ENCODE results near the gene FAN1. TPM values are rescaled to one million over a fixed set of nuclear protein-coding genes. Genes with fewer than 3 reads are reported as not detected.
"Not testable (repeated sequence)": the region's sequence is repeated elsewhere in the genome, so short reads cannot be mapped to it uniquely, and the experiment has no call there.

The FAN1 gene
- total RNA-seq, 1 donor from 2014 or later = 17.6 TPM

DNA sequence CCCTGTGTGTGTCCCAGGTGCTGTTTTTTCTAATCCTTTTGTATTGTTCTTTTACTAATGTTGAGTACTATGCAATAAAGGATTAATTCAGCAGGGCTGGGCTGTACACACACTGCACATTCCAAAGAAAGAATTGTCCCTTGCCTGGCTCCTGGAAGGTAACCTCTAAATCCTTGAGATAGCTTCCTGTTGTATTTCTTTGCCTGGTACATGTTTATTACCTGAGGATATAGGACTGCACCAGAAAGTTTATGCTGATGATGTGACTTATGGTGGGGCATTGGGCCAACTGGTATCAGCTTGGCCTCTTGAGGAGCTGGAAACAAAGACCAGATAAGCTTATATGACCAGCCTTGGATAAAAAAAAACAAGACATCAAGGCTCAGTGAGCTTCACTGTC, 26.6 kb upstream of the FAN1 start:
- Histone ChIP-seq H3K27me3 (ENCODE audit: control insufficient read depth, insufficient read depth, low read length) (no peaks in the 10 kb centered on the region), H3K36me3 (ENCODE audit: control insufficient read depth, insufficient read depth, low read length) (no peaks in the 10 kb centered on the region), H3K4me3 (ENCODE audit: low read depth, low read length) (no peak overlapping the region)
- TF ChIP-seq, protein P1, sequence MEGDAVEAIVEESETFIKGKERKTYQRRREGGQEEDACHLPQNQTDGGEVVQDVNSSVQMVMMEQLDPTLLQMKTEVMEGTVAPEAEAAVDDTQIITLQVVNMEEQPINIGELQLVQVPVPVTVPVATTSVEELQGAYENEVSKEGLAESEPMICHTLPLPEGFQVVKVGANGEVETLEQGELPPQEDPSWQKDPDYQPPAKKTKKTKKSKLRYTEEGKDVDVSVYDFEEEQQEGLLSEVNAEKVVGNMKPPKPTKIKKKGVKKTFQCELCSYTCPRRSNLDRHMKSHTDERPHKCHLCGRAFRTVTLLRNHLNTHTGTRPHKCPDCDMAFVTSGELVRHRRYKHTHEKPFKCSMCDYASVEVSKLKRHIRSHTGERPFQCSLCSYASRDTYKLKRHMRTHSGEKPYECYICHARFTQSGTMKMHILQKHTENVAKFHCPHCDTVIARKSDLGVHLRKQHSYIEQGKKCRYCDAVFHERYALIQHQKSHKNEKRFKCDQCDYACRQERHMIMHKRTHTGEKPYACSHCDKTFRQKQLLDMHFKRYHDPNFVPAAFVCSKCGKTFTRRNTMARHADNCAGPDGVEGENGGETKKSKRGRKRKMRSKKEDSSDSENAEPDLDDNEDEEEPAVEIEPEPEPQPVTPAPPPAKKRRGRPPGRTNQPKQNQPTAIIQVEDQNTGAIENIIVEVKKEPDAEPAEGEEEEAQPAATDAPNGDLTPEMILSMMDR (IDR thresholded peaks at IDR 0.05; ENCODE audit: insufficient read depth, low read length, severe bottlenecking) = no peak
- FAIRE-seq (no peak), DNase-seq (ENCODE audit: low read depth) (no peak)

DNA sequence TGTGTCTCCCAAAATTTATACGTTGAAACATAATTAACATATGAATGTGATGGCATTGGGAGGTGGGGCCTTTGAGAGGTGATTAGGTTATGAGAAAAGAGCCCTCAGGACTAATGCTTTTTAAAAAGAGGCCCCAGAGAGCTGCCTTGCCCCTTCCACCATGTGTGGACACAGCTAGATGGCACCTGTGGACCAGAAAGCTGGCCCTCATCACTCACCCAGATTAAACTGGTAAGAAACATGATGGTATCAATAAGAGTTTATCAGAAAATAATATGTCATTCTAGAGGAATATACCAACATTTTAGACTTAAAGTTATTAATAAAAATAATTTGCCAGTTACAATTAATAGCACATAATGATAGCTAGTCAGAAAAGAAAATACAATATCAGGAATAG, 25.2 kb upstream of the FAN1 start:
- Histone ChIP-seq H3K27me3 (ENCODE audit: control insufficient read depth, insufficient read depth, low read length) (no peaks in the 10 kb centered on the region), H3K36me3 (ENCODE audit: control insufficient read depth, insufficient read depth, low read length) (no peaks in the 10 kb centered on the region), H3K4me3 (ENCODE audit: low read depth, low read length) (no peak overlapping the region)
- DNase-seq (ENCODE audit: low read depth) (no peak), FAIRE-seq (no peak)
- TF ChIP-seq, protein P1 (IDR thresholded peaks at IDR 0.05; ENCODE audit: insufficient read depth, low read length, severe bottlenecking) = no peak

GRCh38 chr15:30882849-30883433, 20.8 kb upstream of the FAN1 start:
- no peaks in the 10 kb centered on the region for H3K27me3 ChIP-seq (ENCODE audit: control insufficient read depth, insufficient read depth, low read length)
- TF ChIP-seq, protein P1 (IDR thresholded peaks at IDR 0.05; ENCODE audit: insufficient read depth, low read length, severe bottlenecking) = no peak
- H3K36me3 ChIP-seq (ENCODE audit: control insufficient read depth, insufficient read depth, low read length) = no peaks in the 10 kb centered on the region
- H3K4me3 ChIP-seq (ENCODE audit: low read depth, low read length) = no peak overlapping the region
- no peak for FAIRE-seq
- no peak for DNase-seq (ENCODE audit: low read depth)

DNA sequence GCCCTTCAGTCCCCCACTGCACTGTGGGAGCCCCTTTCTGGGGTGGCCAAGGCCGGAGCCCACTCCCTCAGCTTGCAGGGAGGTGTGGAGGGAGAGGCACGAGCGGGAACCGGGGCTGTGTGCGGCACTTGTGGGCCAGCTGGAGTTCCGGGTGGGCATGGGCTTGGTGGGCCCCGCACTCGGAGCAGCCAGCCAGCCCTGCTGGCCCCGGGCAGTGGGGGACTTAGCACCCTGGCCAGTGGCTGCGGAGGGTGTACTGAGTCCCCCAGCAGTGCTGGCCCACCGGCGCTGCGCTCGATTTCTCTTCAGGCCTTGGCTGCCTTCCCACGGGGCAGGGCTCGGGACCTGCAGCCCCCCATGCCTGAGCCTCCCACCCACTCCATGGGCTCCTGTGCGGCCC, 20.0 kb upstream of the FAN1 start:
- H3K27me3 ChIP-seq (ENCODE audit: control insufficient read depth, insufficient read depth, low read length); H3K4me3 ChIP-seq (ENCODE audit: low read depth, low read length); FAIRE-seq; DNase-seq (ENCODE audit: low read depth); H3K36me3 ChIP-seq (ENCODE audit: control insufficient read depth, insufficient read depth, low read length): not testable (repeated sequence)

- H3K4me3 ChIP-seq (ENCODE audit: low read depth, low read length) = no peak overlapping the region
- FAIRE-seq = no peak
- no peaks in the 10 kb centered on the region for H3K27me3 ChIP-seq (ENCODE audit: control insufficient read depth, insufficient read depth, low read length)
- no peaks in the 10 kb centered on the region for H3K36me3 ChIP-seq (ENCODE audit: control insufficient read depth, insufficient read depth, low read length)
- no peak for DNase-seq (ENCODE audit: low read depth)
- TF ChIP-seq, protein P1 (IDR thresholded peaks at IDR 0.05; ENCODE audit: insufficient read depth, low read length, severe bottlenecking) = no peak
Observed at GRCh38 chr15:30885814-30886213, 17.9 kb upstream of the FAN1 start.

- TF ChIP-seq, protein P1 (IDR thresholded peaks at IDR 0.05; ENCODE audit: insufficient read depth, low read length, severe bottlenecking) = no peak
- no peak for DNase-seq (ENCODE audit: low read depth)
- Histone ChIP-seq H3K27me3 (ENCODE audit: control insufficient read depth, insufficient read depth, low read length) (no peaks in the 10 kb centered on the region), H3K4me3 (ENCODE audit: low read depth, low read length) (no peak overlapping the region), H3K36me3 (ENCODE audit: control insufficient read depth, insufficient read depth, low read length) (no peaks in the 10 kb centered on the region)
- no peak for FAIRE-seq
Observed at GRCh38 chr15:30889196-30889595, 14.5 kb upstream of the FAN1 start.
